HS-27A (cell line): ENCODE measurements around the gene MED6.

Experiments
- DNase-seq: peaks from one replicate; pipeline ENCODE4 v3.0.0-alpha.2; 2012; ENCODE audit warnings: low read depth, missing footprints

MED6 gene

DNA sequence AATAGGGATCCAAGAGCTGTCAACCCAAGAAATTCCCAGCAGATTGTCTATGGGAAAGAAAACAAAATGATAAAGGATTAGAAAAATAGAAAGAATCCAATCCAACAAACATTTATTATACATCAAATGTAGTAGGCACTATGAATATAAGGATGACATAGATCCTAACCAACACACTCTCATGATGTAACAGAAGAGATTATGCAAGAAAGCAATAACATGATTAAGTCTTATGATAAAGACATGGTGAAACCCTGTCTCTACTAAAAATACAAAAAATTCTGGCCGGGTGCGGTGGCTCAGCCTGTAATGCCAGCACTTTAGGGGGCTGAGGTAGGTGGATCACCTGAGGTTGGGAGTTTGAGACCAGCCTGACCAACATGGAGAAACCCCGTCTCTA lies 2.7 kb downstream of the MED6 start:
- no peak for DNase-seq

DNA sequence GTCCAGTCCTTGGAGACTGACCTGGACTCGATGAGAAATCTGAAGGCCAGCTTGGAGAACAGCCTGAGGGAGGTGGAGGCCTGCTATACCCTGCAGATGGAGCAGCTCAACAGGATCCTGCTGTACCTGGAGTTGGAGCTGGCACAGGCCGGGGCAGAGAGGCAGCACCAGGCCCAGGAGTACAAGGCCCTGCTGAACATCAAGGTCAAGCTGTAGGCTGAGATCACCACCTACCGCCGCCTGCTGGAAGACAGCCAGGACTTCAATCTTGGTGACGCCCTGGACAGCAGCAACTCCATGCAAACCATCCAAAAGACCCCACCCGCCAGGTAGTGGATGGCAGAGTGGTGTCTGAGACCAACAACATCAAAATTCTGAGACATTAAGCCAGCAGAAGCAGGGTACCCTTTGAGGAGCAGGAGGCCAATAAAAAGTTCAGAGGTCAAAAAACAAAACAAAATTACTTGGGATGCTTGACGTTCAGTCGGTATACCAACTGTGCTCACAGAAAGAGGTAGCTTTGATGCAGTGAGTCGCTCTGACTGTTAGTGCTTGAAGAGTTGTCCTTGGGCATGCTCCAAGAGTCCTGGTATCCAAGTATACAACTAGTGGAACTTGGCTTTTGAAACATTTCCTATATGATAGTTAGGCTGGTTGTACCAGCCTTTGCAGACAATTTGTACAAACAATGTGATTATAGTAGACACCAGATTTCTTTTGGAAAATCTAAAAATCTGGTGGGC lies 4.8 kb downstream of the MED6 start:
- no peak for DNase-seq

DNA sequence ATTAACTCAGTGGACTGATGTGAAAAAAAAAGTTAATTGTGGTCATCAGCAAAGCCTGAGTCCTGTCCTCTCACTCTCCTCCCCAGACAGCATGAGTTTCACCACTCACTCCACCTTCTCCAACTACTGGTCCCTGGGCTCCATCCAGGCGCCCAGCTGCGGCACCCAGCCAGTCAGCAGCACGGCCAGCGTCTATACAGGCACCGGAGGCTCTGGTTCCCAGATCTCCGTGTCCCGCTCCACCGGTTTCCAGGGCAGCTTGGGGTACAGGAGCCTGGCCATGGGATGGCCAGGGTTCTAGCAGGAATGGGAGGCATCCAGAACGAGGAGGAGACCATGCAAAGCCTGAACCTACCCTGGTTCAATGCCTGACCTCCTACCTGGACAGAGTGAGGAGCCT lies 6.0 kb downstream of the MED6 start:
- no peak for DNase-seq

DNA sequence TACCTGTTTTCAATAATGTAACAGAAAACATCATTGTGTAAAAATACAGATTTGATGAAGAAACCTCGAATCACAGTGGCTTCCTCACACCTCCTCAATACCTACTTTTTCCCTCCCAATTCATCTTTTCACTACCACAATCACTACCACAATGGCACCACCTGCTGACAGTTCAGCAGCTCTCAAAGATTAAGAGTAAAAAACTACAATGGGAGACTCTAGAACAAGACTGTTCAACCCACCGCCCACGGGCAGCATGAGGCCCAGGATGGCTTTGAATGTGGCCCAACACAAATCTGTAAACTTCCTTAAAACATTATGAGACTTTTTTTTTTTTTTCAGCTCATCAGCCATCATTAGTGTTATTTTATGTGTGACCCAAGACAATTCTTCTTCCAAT lies 15.2 kb downstream of the MED6 start:
- DNase-seq, result no peak

DNA sequence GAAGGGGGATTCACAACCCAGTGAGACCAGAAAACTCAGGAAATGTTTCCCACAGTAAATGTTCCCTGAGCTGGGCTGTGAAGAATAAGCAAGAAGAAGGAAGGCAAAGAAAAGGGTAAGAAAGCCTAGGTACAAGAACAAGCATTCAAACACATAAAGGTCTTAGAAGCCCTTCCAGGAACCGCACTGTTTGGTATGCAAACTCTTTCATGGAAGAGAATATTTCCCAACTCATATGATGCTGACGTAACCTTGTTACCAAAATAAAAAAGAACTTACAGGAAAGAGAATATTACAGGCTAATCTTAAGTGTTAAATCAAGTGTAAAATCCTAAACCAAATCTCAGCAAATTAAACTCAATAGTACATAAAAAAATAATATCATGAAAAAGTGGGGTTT lies 23.6 kb downstream of the MED6 start:
- no peak for DNase-seq

DNA sequence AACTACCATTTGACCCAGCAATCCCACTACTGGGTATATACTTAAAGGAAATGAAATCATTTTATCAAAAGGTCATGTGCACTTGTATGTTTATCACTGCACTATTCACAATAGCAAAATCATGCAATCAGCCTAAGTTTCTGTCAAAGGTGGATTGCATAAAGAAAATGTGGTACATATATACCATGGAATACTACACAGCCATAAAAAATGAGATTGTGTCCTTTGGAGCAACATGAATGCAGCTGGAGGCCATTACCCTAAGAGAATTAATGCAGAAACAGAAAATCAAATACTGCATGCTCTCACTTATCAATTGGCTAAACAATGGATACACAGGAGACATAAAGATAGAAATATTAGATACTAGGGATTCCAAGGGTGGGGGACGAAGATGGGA lies 27.4 kb downstream of the MED6 start:
- DNase-seq, result no peak

DNA sequence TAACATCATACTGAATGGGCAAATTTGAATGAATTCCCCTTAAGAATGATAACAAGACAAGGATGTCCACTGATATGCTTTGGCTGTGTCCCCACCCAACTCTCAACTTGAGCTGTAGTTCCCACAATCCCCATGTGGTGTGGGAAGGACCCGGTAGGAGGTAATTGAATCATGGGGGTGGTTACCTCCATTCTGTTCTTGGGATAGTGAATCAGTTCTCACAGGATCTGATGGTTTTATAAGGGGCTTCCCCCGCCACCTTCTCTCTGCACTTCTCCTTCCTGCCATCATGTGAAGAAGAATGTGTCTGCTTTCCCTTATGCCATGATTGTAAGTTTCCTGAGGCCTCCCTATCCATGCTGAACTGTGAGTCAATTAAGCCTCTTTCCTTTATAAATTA lies 29.3 kb downstream of the MED6 start:
- DNase-seq, result no peak

DNA sequence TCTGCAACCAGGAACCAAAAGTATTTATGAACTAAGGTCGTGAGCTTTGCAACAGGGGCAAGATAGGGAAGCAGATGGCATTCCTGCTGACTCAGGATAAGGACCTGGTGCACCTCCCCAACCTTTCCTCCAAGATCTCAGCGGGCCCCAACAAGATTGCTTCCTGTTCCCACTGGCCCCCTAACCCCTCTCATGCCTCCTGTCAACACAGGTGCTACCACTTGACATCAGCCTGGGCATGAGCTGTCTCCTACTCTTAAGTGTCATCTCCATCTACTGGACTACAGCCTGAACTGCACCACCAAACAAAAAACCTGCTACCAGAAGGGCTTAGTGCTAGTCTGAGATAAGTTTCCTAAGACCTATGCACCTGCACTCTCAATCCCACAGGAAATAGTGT lies 32.7 kb downstream of the MED6 start:
- no peak for DNase-seq

DNA sequence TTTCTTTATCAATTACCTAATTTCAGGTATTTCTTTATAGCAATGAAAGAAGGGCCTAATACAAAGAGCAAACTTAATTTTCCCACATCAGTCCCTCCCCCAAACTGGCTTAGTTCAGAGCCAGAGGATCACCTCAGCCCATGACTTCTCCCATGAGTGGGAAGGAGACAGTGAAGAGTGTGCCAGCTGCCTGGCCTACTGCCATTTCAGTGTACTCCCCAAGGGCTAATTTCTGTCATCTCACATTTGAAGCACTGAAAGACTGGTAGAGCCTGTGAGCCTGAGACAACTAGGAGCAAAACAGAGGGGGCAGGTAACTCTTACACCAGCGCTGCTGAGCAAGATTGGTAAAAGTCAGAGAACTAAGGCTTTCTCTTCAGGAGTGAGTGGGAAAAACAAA lies 36.6 kb downstream of the MED6 start:
- DNase-seq, result no peak

DNA sequence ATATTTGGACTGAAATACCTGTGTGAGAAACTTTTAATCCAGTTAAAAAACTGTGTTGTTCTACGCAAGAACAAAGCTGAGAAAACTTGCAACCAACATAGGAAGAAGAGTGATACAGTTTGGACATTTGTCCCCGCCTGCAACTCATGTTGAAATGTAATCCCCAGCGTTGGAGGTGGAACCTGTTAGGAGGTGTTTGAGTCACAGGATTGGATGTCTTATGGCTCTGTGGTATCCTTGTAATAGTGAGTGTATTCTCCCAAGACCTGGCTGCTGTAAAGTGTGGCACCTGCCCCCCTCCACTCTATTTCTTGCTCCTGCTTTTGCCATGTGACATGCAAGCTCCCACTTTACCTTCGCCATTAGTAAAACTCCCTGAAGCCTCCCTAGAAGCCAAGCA lies 37.0 kb downstream of the MED6 start:
- DNase-seq, result no peak

DNA sequence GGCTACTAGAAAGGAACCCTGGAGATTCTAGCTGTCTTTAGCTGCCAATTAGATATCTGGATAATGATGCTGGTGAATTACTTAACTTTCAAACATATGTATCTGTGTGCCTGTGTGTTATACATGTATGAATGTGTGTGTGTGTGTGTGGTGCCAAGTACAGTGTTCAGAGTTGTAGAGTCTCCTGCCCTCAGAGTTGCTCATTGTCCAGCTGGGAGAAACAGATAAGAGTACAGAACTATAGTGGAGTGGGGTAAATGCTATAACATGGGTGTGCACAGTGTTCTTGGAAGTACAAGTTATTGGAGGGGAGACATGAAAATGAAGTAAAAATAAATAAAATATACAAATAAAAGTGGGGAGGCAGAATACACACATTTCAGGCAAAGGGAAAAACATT lies 42.1 kb downstream of the MED6 start:
- DNase-seq, result no peak

DNA sequence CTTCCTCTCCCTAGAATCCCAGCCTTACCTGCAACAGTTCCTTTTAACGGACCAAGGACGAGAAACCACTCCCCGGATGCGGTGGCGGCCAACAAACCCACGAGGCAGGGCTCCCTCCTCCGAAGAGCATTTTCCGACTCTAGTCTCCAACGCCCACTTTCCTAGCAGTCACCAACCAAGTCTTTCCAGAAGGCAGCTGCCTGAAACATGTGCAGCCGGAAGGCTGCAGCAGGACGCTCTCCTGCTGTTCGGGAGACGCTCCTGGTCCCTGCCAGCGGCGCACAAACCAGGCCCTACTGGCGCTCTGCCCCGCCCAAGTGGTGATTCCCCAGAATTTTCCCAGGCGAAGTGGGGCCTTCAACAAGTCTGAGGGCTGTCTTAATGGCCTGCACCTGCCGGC lies 44.6 kb downstream of the MED6 start:
- no peak for DNase-seq

DNA sequence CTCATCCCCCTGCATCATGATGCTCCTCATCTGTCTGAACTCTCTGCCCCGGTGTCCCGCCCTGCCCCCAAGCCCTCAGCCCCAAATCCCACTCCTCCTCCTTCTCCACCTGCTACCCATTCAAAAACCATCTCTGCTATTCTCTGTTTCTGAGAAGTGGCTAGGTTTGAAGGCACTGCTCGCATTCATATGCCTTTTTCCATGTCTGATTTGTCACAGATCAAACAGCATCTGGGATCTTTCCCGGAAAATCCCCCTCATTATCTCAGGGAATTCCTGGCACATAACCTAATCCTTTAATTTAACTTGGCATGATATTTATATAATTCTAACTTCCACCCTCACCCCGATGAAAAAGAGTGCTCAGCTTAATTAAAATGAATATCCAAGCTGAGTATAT lies 62.4 kb downstream of the MED6 start:
- no peak for DNase-seq

DNA sequence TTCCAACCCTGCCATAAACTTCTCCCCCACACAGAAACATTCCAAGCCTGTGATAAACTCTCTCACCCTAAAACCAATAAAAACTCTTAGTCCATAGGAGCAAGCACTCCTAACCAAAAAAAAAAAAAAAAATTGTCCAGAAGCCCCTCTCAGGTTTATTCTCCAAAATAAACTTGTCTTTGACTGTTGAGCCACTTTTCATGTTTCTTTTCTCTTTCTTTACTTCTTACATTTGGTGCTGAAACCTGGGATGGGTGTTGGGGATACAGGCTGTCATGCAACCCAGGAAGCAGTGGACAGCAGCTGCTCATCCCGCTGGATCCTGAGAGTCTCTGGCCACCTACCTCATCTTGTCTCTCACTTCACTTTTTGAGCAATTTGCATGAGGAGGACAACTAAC lies 63.6 kb downstream of the MED6 start:
- DNase-seq, result no peak

DNA sequence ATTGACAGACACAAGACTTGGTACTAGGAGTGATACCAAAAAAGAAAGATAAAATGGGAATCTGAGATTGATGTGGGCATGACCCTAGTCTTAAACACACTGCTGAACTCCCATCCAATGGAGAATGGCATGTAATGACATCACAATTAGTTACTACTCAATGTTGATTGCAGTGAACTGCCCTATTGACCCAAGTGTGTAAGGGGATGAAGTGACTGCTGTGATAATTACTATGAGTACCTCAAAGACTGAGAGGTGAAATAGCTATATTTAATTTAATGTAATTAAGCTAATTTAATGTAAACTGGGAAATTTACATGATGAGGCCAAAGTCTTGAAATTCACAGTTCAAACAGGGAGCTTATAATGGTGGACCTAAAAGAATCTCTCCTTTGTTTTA lies 65.6 kb downstream of the MED6 start, which contains the start of gene ADAM20:
Gene ADAM20, minus strand, starts transcription at position 101 of the 400 bp plus-strand sequence. CDS start 10,247 bp downstream, outside the sequence.
- DNase-seq, result no peak
